ENCODE data around the gene MRGPRX2. TPM values are rescaled to one million over a fixed set of nuclear protein-coding genes. Genes with fewer than 3 reads are reported as not detected.

The MRGPRX2 gene
- total and polyA plus RNA-seq, 10 of the 15 experiments (the other 5 are each of a cell fraction or from before 2014, with no cell fraction given): 0.03 to 0.11 TPM; not detected in 8

DNA sequence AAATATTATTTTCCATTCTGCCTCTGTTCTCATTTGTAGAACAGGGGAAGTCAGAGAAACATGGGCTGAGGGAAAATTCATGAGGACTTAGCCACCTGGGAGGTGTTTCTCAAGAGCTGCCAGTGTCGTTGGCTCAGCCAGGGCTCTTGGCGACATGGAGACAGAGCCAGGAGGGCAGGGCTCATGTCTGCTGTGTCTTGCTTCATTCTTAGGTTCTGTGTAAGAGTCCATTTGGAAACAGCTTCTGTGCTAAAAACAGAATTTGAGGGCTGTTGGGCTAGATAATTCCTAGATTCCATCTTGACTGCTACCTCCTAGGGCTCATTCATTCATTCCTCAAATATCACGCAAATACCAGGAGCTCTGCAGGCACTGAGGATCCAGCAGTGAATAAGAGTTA is 15.1 kb upstream of the MRGPRX2 start:
- RAD21 ChIA-PET (ENCODE audit: unreplicated experiment): interaction anchor here (1.8 to 2.5 kb wide), 3 partner anchors 41 to 478 kb away, joined by 5 to 8 read pairs (median 7); partner anchors contain the start of gene ZDHHC13
- intact Hi-C loops (cut with micrococcal nuclease; ENCODE audit: unreplicated experiment): loop anchor here (5.0 to 10.0 kb wide), 3 partner anchors 42 to 829 kb away; partner anchors contain the start of genes E2F8 and ZDHHC13

More for the DNA sequence above, 15.1 kb upstream of the MRGPRX2 start:
- ATAC-seq: no peak
- POLR2A ChIA-PET: interaction anchor here (1.0 kb wide), 1 partner anchor 165 kb away, joined by 3 read pairs; the partner anchor contains the start of gene E2F8
- BruUV-seq (replicated peaks): no TSS peak
- TF ChIP-seq ZBED1 (IDR thresholded peaks at IDR 0.05; ENCODE audit: borderline replicate concordance) (no peak), NR2F1 (conservative IDR thresholded peaks at IDR 0.05) (no peak), STAT1 (conservative IDR thresholded peaks at IDR 0.05) (no peak), SUZ12 (IDR thresholded peaks at IDR 0.05; ENCODE audit: unreplicated experiment) (no peak)
- TF ChIP-seq, protein P1, sequence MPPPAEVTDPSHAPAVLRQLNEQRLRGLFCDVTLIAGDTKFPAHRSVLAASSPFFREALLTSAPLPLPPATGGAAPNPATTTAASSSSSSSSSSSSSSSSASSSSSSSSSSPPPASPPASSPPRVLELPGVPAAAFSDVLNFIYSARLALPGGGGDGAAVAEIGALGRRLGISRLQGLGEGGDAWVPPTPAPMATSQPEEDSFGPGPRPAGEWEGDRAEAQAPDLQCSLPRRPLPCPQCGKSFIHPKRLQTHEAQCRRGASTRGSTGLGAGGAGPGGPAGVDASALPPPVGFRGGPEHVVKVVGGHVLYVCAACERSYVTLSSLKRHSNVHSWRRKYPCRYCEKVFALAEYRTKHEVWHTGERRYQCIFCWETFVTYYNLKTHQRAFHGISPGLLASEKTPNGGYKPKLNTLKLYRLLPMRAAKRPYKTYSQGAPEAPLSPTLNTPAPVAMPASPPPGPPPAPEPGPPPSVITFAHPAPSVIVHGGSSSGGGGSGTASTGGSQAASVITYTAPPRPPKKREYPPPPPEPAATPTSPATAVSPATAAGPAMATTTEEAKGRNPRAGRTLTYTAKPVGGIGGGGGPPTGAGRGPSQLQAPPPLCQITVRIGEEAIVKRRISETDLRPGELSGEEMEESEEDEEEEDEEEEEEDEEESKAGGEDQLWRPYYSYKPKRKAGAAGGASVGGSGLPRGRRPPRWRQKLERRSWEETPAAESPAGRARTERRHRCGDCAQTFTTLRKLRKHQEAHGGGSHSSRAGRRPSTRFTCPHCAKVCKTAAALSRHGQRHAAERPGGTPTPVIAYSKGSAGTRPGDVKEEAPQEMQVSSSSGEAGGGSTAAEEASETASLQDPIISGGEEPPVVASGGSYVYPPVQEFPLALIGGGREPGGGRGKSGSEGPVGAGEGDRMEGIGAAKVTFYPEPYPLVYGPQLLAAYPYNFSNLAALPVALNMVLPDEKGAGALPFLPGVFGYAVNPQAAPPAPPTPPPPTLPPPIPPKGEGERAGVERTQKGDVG (CRISPR knock-in tag; IDR thresholded peaks at IDR 0.05): no peak
- TF ChIP-seq, protein P2, sequence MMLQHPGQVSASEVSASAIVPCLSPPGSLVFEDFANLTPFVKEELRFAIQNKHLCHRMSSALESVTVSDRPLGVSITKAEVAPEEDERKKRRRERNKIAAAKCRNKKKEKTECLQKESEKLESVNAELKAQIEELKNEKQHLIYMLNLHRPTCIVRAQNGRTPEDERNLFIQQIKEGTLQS (IDR thresholded peaks at IDR 0.05; ENCODE audit: borderline replicate concordance, extremely low read depth, low read depth, low read length): no peak
- Histone ChIP-seq H3K4me2 (ENCODE audit: control insufficient read depth, insufficient read depth) (no peak overlapping the region), H3K4me1 (ENCODE audit: control insufficient read depth, insufficient read depth, low read length) (no peaks in the 10 kb centered on the region), H4K20me1 (ENCODE audit: control insufficient read depth, insufficient read depth) (peaks cover 2% of the 10 kb centered on the region; the same call in 1 of the 2 replicates), H3K27me3 (replicated peaks in 1 of 2; ENCODE audit: control insufficient read depth in 2 of 2, insufficient read depth in 2 of 2, low read length in 1 of 2) (no peaks in the 10 kb centered on the region; a peak in 1 of 4 replicates), H3K36me3 (ENCODE audit: control insufficient read depth in 2 of 2, insufficient read depth in 2 of 2, low read length in 1 of 2) (no peaks in the 10 kb centered on the region), H3K79me2 (ENCODE audit: control insufficient read depth, insufficient read depth, low read length) (no peaks in the 10 kb centered on the region), H2AFZ (ENCODE audit: control insufficient read depth, low read depth, low read length) (no peak overlapping the region), H3K9ac (ENCODE audit: control insufficient read depth, insufficient read depth, low read length) (no peak overlapping the region), H3K4me3 (no peak overlapping the region), H3K27ac (ENCODE audit: control insufficient read depth, insufficient read depth) (no peak overlapping the region), H3K9me3 (replicated peaks; ENCODE audit: control insufficient read depth, insufficient read depth, low read length) (no peaks in the 10 kb centered on the region)
- SMC1A ChIA-PET (ENCODE audit: uncharacterized antibody, unreplicated experiment): interaction anchor here (1.0 to 1.9 kb wide), 5 partner anchors 13 to 479 kb away, joined by 3 to 5 read pairs (median 4); no protein-coding TSS in a partner anchor
- FAIRE-seq: no peak
- DNase-seq (ENCODE audit: low read depth, low spot score): no peak
- 66% methylated on average over 3 of the region's 3 CpGs for WGBS (ENCODE audit: insufficient coverage, insufficient replicate concordance, low lambda C conversion rate, missing lambda C conversion rate)
- in situ Hi-C loops (cut with MboI): loop anchor here (10.0 kb wide), 1 partner anchor 829 kb away; no protein-coding TSS in a partner anchor
- CTCF ChIA-PET: interaction anchor here (0.7 to 5.1 kb wide), 18 partner anchors 8 to 484 kb away, joined by 3 to 26 read pairs (median 7); partner anchors contain the start of genes MRGPRX2 and ZDHHC13

Data from GM12878 (cell line).